ENCODE measurements around the gene LUC7L3.
"Not testable (repeated sequence)": the region's sequence is repeated elsewhere in the genome, so short reads cannot be mapped to it uniquely, and the experiment has no call there.

LUC7L3 gene

GRCh38 chr17:50781167-50781566 lies 61.8 kb downstream of the LUC7L3 start:
- no peak for DNase-seq (ENCODE audit: low read depth, low spot score)

- peak; percentile 98 for DNase-seq (ENCODE audit: low read depth, low spot score)
Measured at GRCh38 chr17:50783193-50783660, 63.8 kb downstream of the LUC7L3 start.

GRCh38 chr17:50783905-50784304 lies 64.5 kb downstream of the LUC7L3 start:
- no peak for DNase-seq (ENCODE audit: low read depth, low spot score)

- DNase-seq (ENCODE audit: low read depth, low spot score), result no peak
Measured at GRCh38 chr17:50785126-50785525, 65.7 kb downstream of the LUC7L3 start.

GRCh38 chr17:50785946-50786570 lies 66.7 kb downstream of the LUC7L3 start:
- no peak for DNase-seq (ENCODE audit: low read depth, low spot score)

GRCh38 chr17:50787106-50787505 lies 67.7 kb downstream of the LUC7L3 start:
- no peak for DNase-seq (ENCODE audit: low read depth, low spot score)

- no peak for DNase-seq (ENCODE audit: low read depth, low spot score)
Measured at GRCh38 chr17:50790618-50791017, 71.2 kb downstream of the LUC7L3 start.

- DNase-seq (ENCODE audit: low read depth, low spot score), result no peak
Measured at GRCh38 chr17:50792132-50792531, 72.7 kb downstream of the LUC7L3 start.

- DNase-seq (ENCODE audit: low read depth, low spot score), result no peak
Measured at GRCh38 chr17:50793007-50793406, 73.6 kb downstream of the LUC7L3 start.

GRCh38 chr17:50794361-50794760 lies 75.0 kb downstream of the LUC7L3 start:
- no peak for DNase-seq (ENCODE audit: low read depth, low spot score)

GRCh38 chr17:50797135-50797810 lies 77.9 kb downstream of the LUC7L3 start:
- no peak for DNase-seq (ENCODE audit: low read depth, low spot score)

GRCh38 chr17:50798424-50799288 lies 79.3 kb downstream of the LUC7L3 start:
- peak; percentile 65 for DNase-seq (ENCODE audit: low read depth, low spot score)

- DNase-seq (ENCODE audit: low read depth, low spot score), result no peak
Measured at GRCh38 chr17:50799582-50799981, 80.2 kb downstream of the LUC7L3 start.

GRCh38 chr17:50800196-50800700 lies 80.8 kb downstream of the LUC7L3 start:
- no peak for DNase-seq (ENCODE audit: low read depth, low spot score)

- DNase-seq (ENCODE audit: low read depth, low spot score), result no peak
Measured at GRCh38 chr17:50802609-50803571, 83.5 kb downstream of the LUC7L3 start.

GRCh38 chr17:50803676-50804075 lies 84.3 kb downstream of the LUC7L3 start:
- no peak for DNase-seq (ENCODE audit: low read depth, low spot score)

GRCh38 chr17:50804749-50805475 lies 85.5 kb downstream of the LUC7L3 start:
- DNase-seq (ENCODE audit: low read depth, low spot score), result not testable (repeated sequence)

- no peak for DNase-seq (ENCODE audit: low read depth, low spot score)
Measured at GRCh38 chr17:50805486-50805885, 86.1 kb downstream of the LUC7L3 start.

Data from ELF-1 (cell line).